Measurements from ENCODE around the gene EGFR.

- TF ChIP-seq POLR2A (IDR thresholded peaks at IDR 0.05), result no peak
- peak in 3 of 6 experiments; percentile 29 to 38 (median 32) for TF ChIP-seq CTCF (IDR thresholded peaks at IDR 0.05)
These were observed 59.9 kb downstream of the EGFR start for GRCh38 chr7:55078465-55079372.
